Activated CD8-positive, alpha-beta memory T cell treated with anti-CD3 and anti-CD28 coated beads, Interleukin-2, amount 50 U/mL, for 48 hours (primary cell): ENCODE measurements around the gene PIK3CG.
"Not testable (repeated sequence)": the region's sequence is repeated elsewhere in the genome, so short reads cannot be mapped to it uniquely, and the experiment has no call there.

Experiments
- DNase-seq: peaks from one replicate; pipeline ENCODE4 v3.0.0-alpha.2; 2020

Gene PIK3CG

DNA sequence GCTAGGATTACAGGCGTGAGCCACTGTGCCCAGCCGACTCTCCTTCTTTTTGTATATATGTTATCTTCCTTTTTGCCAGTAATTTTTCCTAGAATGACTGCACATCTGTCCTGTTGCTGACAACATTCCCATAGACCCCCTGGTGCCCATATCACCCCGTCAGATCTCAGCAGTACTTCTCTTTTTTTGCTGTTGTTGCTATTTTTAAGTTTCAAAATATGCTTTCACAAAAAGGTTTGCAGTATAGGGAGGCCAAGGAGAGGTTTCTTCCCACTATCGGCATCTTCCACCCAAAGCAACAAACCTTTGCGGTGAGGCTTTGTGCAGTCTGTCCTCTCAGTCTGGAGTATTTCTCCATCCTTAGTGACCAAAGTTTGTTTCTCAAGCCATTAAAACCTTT, 23.1 kb downstream of the PIK3CG start:
- DNase-seq: no peak

DNA sequence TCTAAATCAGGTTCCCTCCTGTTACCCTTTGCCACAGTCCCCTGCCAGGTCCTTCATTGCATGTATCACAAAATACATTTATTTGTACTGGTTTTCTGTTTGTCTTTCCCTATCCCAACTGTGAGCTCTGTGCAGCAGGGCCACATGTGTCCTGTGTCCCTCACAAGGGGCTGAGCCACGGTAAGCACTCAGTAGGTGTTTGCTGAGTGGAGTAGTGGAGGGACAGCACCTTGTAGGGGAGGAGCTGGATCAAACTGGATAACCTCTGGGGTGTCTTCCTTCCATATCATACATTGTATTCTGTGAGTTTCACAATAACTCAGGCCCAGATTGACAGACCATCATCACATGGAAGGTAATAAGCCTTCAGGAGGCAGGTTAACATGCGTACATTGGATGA, 25.9 kb downstream of the PIK3CG start:
- DNase-seq: no peak

DNA sequence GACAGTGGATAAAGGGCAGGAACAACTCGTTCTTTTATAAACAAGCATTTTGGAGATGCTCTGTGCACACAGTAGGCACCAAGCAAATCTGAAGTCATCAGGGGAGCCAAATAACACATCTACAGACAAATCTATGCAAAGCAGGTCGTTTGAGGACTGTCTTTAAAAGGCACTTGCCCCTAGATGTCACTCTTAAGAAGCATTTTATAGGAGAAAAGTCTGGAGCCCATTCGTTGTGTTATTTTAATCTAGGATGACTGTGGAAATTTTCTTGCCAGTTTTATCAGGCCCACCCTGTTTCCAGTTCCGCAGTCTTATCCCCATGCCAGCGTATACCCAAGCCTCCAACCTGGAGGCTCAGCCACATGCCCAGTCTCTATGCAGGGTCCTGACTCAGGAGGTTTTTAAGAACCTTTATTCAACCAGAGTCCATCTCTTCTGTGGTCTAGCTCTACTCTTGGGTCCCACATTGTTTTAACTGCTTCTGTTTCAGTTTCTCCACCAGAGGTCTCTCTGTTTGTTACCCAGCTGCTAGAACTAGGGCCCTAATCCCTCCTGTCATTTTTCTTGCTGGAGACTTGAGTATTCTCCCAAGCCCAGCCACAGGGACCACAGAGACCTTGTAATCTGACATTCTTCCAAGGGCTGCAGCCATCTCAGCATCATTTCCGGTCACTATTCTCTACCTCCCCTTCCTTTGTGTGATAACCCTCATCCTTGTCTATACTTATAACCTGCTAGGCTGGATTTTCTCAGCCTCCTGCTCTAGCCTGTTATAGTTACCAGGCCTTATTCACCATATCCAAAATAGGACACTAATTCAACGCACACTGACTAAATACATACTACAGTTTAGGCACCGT, 26.7 kb downstream of the PIK3CG start:
- DNase-seq: no peak

DNA sequence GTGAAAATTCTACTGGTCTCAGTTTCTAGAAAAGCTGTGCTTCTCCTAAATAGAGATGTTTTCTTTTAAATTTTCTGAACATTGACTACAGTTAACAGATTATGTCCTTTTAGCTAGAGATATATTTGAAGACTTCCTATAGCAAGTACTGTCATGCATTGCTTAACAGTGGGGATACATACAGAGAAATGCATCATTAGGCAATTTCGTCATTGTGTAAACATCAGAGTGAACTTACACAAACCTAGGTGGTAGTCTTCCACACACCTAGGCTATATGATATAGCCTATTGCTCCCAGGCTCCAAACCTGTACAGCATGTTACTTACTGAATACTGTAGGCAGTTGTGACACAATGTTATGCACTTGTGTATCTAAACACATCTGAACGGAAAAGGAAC, 28.5 kb downstream of the PIK3CG start:
- no peak for DNase-seq

DNA sequence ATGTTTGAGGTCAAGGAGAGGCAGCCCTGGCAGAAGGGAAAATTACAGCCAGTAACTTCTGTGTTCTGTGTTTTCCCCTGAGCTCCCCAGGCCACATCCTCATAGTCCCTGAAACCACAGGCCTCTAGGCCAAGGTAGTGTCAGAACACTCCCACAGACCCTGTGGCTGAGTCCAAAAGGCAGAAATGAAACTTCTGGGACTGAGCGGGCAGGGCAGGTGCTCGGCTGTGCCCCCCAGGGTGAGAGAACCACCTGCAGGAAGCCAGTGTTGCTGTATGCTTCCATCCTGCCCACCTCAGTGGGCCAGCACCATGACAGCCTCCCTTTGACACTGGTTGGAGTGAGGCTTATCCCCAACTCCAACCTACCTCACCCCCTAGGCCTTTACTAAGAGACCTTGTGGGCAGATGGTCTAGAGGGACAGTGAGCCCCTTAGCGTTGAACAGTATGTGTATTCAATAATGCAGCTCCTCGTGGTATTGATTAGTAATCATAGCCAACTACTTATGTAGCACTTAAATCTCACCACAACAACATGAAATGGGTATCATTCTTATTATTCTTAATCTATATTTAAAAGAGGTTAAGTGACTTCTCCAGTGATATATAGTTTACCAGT, 30.3 kb downstream of the PIK3CG start:
- DNase-seq: peak; percentile 57

DNA sequence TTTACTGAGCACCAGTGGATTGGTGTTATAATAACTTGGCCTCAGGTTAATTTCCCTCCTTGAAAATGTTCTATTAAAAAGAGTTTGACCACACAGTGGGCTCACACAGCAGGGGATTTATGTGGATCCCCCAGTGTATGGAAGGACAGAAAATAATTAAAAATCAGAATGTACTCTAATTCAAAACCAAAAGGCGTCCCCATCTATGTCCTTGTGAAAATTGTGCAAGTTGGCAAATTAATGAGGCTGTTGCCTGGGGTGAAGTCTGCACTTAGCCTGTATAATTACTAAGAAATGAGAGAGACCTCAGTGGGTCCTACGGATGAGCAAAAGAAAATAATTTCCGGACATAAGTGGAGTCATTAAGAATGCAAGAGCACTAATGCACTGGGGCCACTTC, 31.1 kb downstream of the PIK3CG start:
- DNase-seq: no peak

DNA sequence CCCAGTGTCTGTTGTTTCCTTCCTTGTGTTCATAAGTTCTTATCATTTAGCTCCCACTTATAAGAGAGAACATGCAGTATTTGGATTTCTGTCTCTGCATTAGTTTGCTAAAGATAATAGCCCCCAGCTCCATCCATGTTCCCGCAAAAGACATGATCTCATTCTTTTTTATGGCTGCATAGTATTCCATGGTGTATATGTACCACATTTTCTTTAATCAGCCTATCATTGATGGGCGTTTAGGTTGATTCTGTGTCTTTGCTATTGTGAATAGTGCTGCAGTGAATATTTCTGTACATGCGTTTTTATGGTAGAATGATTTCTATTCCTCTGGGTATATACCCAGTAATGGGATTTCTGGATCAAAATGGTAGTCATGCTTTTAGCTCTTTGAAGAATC, 32.5 kb downstream of the PIK3CG start:
- not testable (repeated sequence) for DNase-seq

DNA sequence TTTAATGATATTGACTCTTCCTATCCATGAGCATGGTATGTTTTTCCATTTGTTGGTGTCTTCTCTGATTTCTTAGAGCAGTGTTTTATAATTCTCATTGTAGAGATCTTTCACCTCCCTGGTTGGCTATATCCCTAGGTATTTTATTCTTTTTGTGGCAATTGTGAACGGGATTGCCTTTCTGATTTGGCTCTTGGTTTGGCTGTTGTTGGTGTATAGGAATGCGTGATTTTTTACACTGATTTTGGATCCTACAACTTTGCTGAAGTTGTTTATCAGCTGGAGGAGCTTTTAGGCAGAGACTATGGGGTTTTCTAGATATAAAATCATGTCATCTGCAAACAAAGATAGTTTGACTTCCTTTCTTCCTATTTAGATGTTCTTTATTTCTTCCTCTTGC, 33.9 kb downstream of the PIK3CG start:
- DNase-seq: not testable (repeated sequence)

DNA sequence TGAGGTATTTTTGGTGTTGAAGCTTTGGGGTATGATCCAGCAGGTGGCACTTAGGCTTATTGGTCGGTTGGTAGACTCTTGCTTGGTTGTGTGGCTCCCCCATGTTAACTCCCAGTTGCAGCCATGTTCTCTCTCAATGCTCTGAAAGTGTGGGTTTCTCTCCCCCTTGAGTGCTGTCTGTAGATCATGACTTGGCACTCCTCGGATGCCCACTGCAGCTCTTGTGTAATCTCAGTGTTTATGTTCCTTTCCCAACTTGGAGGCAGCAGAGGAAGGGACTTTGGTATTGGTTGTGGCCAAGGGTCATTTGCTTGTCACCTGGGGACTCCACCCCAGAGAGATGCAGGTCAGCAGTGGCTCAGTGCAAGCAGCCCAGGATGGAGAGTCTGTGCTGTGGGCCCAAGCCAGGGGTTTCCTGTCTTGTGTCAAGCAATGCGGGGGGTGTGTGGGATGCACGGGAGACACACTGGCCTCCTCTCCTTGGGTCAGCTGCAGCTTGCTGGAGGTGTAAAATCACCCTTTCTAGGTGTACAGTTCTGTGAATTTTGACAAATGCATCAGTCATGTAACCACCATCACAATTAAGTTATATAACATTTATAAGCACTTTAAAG, 36.9 kb downstream of the PIK3CG start:
- DNase-seq: no peak

DNA sequence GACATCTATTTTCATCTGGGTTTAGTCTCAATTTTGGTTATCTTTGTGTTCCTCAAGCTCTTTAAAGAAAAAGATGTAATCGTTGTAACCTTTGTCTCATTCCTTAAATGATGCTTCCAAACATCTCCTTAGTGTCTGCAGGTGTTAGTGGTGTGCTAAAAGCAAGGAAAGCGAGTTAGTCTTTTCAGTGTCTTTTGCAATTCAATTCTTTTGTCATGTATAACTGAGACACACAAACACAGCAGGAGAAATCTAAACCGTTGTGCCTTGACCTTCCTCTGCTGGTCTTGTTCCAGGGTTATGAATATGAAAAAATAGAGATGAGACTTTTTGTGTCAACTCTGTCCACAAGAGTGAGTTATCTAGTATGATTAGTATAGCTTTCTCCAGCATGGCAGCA, 40.7 kb downstream of the PIK3CG start:
- DNase-seq: no peak

DNA sequence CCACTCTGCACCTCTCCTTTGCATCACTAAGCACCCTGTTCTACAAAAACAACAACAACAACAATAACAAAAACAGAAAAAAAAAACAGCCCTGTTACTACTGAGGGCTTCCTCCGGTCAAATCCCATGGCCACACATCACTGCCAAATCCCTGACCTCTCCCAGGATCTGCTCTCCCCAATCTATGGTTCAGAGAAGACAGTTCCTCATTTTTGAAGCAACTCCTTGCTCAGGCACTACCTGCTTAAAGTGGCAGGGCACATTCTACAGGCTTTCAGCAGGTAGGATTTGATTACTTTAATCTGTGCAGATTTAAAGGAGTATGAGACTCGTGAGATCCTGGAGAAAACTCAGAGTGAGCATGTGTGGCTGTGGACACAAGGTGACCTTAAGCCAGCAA, 46.9 kb downstream of the PIK3CG start:
- no peak for DNase-seq

DNA sequence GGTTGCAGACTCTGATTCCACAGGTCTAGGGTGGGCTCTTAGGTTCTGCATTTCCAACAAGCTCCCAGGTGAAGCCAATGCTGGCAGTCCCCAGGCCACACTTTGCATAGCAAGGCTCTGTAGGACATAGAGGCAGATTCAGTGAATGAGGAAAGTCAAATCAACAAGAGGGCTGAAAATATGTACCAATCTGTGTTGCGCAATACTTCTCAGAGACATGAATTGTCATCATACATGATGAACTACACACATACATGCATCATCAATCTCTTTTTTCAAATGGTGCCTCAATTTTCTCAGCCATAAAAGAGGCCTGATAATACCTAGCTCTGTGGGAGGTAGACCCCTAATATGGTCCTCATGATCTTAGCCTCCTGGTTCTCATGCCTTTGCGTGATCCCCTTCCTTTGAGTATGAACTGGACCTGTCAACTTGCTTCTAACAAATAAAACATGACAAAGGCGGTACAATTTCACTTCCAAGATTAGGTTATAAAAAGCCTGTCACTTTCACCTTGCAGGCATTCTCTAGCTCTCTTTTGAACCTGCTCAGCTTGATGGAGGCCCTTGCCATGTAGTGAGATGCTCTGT, 49.0 kb downstream of the PIK3CG start:
- DNase-seq: no peak

DNA sequence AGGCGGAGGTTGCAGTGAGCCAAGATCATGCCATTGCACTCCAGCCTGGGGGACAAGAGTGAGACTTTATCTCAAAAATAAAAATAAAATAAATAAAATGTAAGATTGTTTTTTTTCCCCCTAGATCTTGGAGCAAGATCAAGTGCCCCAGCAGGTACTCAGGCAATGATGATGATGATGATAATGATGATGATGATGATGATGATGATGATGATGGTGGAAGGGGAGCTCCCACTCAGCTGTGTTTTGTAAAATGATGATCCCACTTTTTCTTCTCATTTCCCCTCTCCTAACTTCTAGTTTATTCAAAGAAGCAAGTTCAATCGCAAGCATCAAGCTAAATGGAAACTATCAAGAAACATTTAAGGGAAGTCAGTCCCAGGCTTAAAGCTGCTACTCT, 50.3 kb downstream of the PIK3CG start:
- no peak for DNase-seq

DNA sequence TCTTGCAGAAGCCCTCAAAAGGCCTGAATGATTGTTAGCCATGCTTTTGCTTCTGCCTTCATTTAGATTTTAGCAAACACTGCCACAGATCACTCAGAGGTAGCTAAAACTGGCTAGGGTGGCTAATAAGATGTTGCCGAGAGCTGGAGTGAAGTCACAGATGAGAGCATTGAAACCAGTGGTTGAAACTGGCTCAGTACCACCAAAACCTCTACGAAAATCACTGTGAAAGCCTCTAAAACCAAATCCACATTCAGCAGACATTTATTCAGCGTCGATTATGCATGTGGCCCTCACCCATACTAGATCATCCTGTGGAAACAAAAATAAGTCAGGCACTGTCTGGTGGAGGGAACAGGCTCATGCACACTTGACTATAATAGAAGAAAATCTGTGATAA, 50.8 kb downstream of the PIK3CG start:
- DNase-seq: no peak

DNA sequence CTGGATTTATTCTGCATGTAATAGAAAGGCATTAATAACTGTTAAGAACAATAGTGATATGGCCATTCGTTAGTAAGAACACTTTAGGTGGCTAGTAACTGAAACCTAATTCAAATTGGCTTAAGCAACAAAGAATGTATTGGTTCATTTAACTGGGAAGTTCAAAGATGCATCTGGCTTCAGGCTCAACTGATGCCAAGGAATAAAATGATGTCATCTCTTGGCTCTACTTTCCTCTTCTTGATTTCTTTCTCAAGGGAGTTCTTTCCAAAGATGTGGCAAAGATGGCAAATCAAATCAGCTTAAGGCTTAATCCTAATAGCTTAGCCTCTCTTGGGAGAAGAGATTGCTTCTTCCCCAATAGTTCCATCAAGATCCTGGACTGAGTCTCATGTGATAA, 51.6 kb downstream of the PIK3CG start:
- DNase-seq: no peak

DNA sequence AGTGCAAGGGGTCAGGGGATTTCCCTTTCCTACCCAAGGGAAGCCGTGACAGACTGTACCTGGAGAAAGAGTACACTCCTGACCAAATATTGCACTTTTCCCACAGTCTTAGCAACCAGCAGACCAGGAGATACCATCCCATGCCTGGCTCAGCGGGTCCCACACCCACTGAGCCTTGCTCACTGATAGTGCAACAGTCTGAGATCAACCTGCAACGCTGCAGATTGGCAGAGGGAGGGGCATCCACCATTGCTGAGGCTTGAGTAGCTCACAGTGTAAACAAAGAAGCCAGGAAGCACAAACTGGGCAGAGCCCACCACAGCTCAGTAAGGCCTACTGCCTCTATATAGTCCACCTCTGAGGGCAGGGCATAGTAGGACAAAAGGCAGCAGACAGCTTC, 53.9 kb downstream of the PIK3CG start:
- no peak for DNase-seq

DNA sequence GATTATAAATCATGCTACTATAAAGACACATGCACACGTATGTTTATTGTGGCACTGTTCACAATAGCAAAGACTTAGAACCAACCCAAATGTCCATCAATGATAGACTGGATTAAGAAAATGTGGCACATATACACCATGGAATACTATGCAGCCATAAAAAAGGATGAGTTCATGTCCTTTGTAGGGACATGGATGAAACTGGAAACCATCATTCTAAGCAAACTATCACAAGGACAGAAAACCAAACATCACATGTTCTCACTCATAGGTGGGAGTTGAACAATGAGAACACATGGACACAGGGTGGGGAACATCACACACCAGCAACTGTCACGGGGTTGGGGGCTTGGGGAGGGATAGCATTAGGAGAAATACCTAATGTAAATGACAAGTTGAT, 59.4 kb downstream of the PIK3CG start:
- DNase-seq: not testable (repeated sequence)

DNA sequence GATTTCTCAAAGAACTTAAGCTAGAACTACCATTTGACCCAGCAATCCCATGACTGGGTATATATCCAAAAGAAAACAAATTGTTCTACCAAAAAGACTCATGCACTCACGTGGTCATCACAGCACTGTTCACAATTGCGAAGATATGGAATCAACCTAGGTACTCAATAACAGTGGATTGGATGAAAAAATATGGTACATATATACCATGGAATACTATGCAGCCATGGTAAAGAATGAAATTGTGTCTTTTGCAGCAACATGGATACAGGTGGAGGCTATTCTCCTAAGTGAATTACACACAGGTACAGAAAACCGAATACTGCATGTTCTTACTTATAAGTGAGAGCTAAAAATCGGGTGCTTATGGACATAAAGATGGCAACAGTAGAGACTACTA, 61.8 kb downstream of the PIK3CG start:
- no peak for DNase-seq

DNA sequence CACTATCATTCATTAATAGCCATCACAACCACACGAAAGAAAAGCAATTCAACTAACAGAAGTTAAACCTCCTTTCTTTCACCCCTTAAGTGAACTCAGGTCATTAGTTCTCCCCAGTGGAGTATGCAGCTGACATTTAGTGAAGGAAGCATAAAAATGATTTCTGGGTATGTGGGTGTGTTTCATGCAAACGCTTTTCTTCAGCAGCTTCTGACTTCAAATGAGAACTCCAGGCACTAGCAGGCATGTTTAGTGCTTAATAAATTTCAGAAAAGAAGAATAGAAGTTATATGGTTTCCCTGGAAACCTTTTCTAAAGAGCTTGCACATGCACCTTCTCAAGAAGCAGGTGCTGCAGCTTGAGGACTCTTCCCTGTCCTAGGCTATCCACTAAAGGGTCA, 62.5 kb downstream of the PIK3CG start:
- no peak for DNase-seq

DNA sequence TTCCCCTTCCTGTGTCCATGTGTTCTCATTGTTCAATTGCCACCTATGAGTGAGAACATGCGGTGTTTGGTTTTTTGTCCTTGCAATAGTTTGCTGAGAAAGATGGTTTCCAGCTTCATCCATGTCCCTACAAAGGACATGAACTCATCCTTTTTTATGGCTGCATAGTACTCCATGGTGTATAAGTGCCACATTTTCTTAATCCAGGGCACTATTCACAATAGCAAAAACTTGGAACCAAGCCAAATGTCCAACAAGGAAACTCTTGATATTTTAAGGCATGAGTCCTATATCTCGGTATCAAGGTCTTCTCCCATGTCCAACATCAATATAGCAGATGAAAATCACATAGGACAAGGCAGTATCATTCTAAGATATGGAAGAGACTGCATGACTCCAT, 64.5 kb downstream of the PIK3CG start:
- not testable (repeated sequence) for DNase-seq

DNA sequence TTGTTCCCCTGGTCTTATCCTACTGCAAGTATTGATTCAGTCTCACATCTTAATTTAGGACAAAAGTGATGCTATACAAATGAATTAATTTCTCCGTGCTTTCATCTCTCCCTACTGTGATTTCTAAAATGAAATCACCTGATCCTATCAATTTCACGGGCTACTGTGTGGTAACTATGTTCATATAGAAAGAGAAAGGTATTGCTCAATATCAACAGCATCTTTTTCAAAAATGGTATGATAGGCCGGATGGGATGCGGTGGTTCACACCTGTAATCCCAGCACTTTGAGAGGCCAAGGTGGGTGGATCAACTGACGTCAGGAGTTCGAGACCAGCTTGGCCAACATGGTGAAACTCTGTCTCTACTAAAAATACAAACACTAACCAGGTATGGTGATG, 71.2 kb downstream of the PIK3CG start:
- no peak for DNase-seq

DNA sequence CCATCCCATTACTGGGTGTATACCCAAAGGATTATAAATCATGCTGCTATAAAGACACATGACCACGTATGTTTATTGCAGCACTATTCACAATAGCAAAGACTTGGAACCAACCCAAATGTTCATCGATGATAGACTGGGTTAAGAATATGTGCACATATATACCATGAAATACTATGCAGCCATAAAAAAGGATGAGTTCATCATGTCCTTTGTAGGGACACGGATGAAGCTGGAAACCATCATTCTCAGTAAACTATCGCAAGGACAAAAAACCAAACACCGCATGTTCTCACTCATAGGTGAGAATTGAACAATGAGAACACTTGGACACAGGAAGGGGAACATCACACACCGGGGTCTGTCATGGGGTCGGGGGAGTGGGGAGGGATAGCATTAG, 73.0 kb downstream of the PIK3CG start:
- DNase-seq: not testable (repeated sequence)

DNA sequence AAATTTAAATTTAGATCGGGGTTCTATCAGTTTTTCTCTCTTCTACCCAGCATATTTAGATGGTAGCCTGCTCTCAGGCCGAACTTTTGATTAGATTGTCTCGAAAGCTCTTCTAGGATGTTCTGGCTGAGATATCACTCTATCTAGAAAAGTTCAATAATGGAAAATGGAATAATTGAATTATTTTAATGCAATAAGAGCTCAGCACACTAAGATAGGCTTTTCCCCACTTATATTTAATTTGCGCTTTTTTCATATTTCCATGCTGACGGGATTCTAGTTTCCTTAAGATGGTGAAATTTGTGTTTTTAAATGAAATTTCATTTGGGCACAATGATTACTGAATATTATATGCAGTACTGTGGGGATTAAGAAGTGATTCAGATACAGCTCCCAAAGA, 73.7 kb downstream of the PIK3CG start:
- DNase-seq: no peak
